IMR-90 (cell line): ENCODE results near the gene STAP1. TPM values are rescaled to one million over a fixed set of nuclear protein-coding genes. Genes with fewer than 3 reads are reported as not detected.
"Not testable (repeated sequence)": the region's sequence is repeated elsewhere in the genome, so short reads cannot be mapped to it uniquely, and the experiment has no call there.

Experiments used
- ATAC-seq: fragments of 200-7000 bp; cut with Tn5 transposase; 2 replicates; pipeline ENCODE4 v1.9.1; 2020; ENCODE audit warnings: low read depth, mild to moderate bottlenecking, moderate library complexity
- BruUV-seq: library from RNA; stranded (reverse); fragments of 400-500 nt; replicated peaks from 2 replicates; lab custom pipeline; 2021; lab: Mats Ljungman, UMichigan
- CTCF ChIA-PET: fragments of 300-600 bp; formaldehyde crosslinking; extraction: SDS; loops from one replicate; lab custom pipeline; 2021; ENCODE audit warnings: antibody characterized with exemption; lab: Yijun Ruan, JAX
- POLR2A ChIA-PET: fragments of 300-600 bp; sonication (Branson Sonifier 250); formaldehyde crosslinking; loops from one replicate; lab custom pipeline; 2022; ENCODE audit warnings: antibody characterized with exemption; ENCODE audit not compliant: unreplicated experiment; lab: Charles Lee
- DNase-seq: peaks from one replicate; pipeline ENCODE4 v3.0.0; 2013
- H2AFZ ChIP-seq: replicated peaks from 2 replicates; pipeline ENCODE3; 2013; ENCODE audit warnings: low read length, mild to moderate bottlenecking; ENCODE audit not compliant: poor library complexity
- H2AK5ac ChIP-seq: 2 replicates; pipeline ENCODE4 v1.6.1; 2013; ENCODE audit warnings: low read depth, low read length, inconsistent platforms
- H2AK9ac ChIP-seq: replicated peaks from 2 replicates; pipeline ENCODE3; 2013; ENCODE audit warnings: mild to moderate bottlenecking, low read depth, low read length, moderate library complexity; ENCODE audit not compliant: poor library complexity
- H2BK120ac ChIP-seq: 2 replicates; pipeline ENCODE4 v1.6.1; 2013; ENCODE audit warnings: low read depth, low read length, inconsistent platforms
- H2BK15ac ChIP-seq: 3 replicates; pipeline ENCODE4 v1.6.1; 2013; ENCODE audit warnings: low read depth, low read length, inconsistent platforms
- H2BK20ac ChIP-seq: 2 replicates; pipeline ENCODE4 v1.6.1; 2013; ENCODE audit warnings: low read depth, mild to moderate bottlenecking, inconsistent platforms, low read length, moderate library complexity
- H2BK5ac ChIP-seq: 2 replicates; pipeline ENCODE4 v1.6.1; 2013; ENCODE audit warnings: mild to moderate bottlenecking, low read depth, low read length, inconsistent platforms; ENCODE audit not compliant: poor library complexity, severe bottlenecking
- H3K14ac ChIP-seq: replicated peaks from 2 replicates; pipeline ENCODE4 v1.6.1; 2013; ENCODE audit warnings: low read depth, low read length, inconsistent platforms
- H3K18ac ChIP-seq: 2 replicates; pipeline ENCODE4 v1.6.1; 2013; ENCODE audit warnings: low read depth, low read length, control low read depth
- H3K23ac ChIP-seq: 2 replicates; pipeline ENCODE4 v1.6.1; 2013; ENCODE audit warnings: low read depth, low read length, inconsistent platforms
- H3K27ac ChIP-seq: 2 replicates; pipeline ENCODE4 v1.5.1; 2013; ENCODE audit warnings: mild to moderate bottlenecking, control low read depth, low read length; ENCODE audit not compliant: insufficient read depth
- H3K27me3 ChIP-seq: 2 replicates; pipeline ENCODE4 v1.6.1; 2013; ENCODE audit warnings: low read length; ENCODE audit not compliant: control insufficient read depth, insufficient read depth
- H3K36me3 ChIP-seq: 2 replicates; pipeline ENCODE4 v1.6.1; 2013; ENCODE audit warnings: low read length, mixed read lengths; ENCODE audit not compliant: control insufficient read depth, insufficient read depth
- H3K4ac ChIP-seq: 2 replicates; pipeline ENCODE4 v1.6.1; 2013; ENCODE audit warnings: low read depth, low read length, inconsistent platforms
- H3K4me1 ChIP-seq: 2 replicates; pipeline ENCODE4 v1.6.1; 2013; ENCODE audit warnings: low read length, mixed read lengths; ENCODE audit not compliant: control insufficient read depth, insufficient read depth
- H3K4me2 ChIP-seq: 2 replicates; pipeline ENCODE4 v1.6.1; 2013; ENCODE audit warnings: low read depth, mild to moderate bottlenecking, control low read depth, low read length, moderate library complexity
- H3K4me3 ChIP-seq: 2 replicates; pipeline ENCODE4 v1.5.1; 2013; ENCODE audit warnings: low read depth, mild to moderate bottlenecking, control low read depth, low read length, moderate library complexity; ENCODE audit not compliant: insufficient read depth
- H3K56ac ChIP-seq: 2 replicates; pipeline ENCODE4 v1.6.1; 2013; ENCODE audit warnings: low read length, inconsistent platforms; ENCODE audit not compliant: insufficient read depth; ENCODE audit errors: extremely low read depth
- H3K79me1 ChIP-seq, 2 experiments: 2 replicates each; pipeline ENCODE4 v1.6.1; 2013; ENCODE audit warnings: low read length in 2 of 2, inconsistent platforms in 1 of 2, low read depth in 1 of 2
- H3K9ac ChIP-seq: 2 replicates; pipeline ENCODE4 v1.6.1; 2013; ENCODE audit warnings: low read depth, low read length, control low read depth
- H3K9me1 ChIP-seq: 2 replicates; pipeline ENCODE4 v1.6.1; 2013; ENCODE audit warnings: low read length, inconsistent platforms; ENCODE audit not compliant: insufficient read depth
- H3K9me3 ChIP-seq: 2 replicates; pipeline ENCODE4 v1.6.1; 2013; ENCODE audit warnings: low read length; ENCODE audit not compliant: control insufficient read depth, insufficient read depth
- H4K20me1 ChIP-seq: 2 replicates; pipeline ENCODE4 v1.6.1; 2013; ENCODE audit warnings: low read length, inconsistent platforms; ENCODE audit not compliant: insufficient read depth
- H4K5ac ChIP-seq: 2 replicates; pipeline ENCODE4 v1.6.1; 2013; ENCODE audit warnings: mild to moderate bottlenecking, low read depth, low read length, control low read depth
- H4K8ac ChIP-seq, 2 experiments: 2 replicates each; pipeline ENCODE4 v1.6.1; 2013; ENCODE audit warnings: low read depth in 2 of 2, low read length in 2 of 2, control low read depth in 1 of 2, inconsistent platforms in 1 of 2
- H4K91ac ChIP-seq: 2 replicates; pipeline ENCODE4 v1.6.1; 2013; ENCODE audit warnings: low read depth, low read length, inconsistent platforms; ENCODE audit not compliant: insufficient read depth
- USF2 ChIP-seq: fragments of 150-350 bp; IDR thresholded peaks from 2 replicates; pipeline ENCODE4 v1.6.1; 2017; ENCODE audit warnings: mild to moderate bottlenecking, antibody characterized with exemption, low read length, low read depth
- WGBS, 2 experiments: methylation state at CpG; one replicate each; pipeline versions ENCODE4 v1.1.5 to v1.1.7; 2013; ENCODE audit warnings: missing lambda C conversion rate in 2 of 2; ENCODE audit not compliant: insufficient read length in 1 of 2; ENCODE audit errors: extremely low coverage in 2 of 2; 5-methylcytosine and 5-hydroxymethylcytosine counted together
- dilution Hi-C: fragments of 300-500 bp; cut with HindIII; formaldehyde crosslinking; loops from one replicate; pipeline ENCODE4 v1.14.3; 2018; ENCODE audit warnings: low sequenced_read_pairs; ENCODE audit not compliant: unreplicated experiment
- in situ Hi-C: fragments of 300-500 bp; cut with MboI; formaldehyde crosslinking; loops from 3 replicates; pipeline ENCODE4 v1.14.3; 2019; ENCODE audit warnings: low sequenced_read_pairs, inconsistent platforms, mixed read lengths
- intact Hi-C: fragments of 100-400 bp; cut with micrococcal nuclease; formaldehyde crosslinking; loops from 2 replicates; pipeline ENCODE4 v1.10.0; 2022
- polyA plus RNA-seq, 3 experiments: library from polyadenylated mRNA; depleted of rRNA; stranded (reverse); fragments of >200 nt; gene quantifications; 2 replicates each; pipeline ENCODE4 v1.2.3, GENCODE V29; 2012; ENCODE audit warnings: low replicate concordance in 1 of 3
- total RNA-seq: library from RNA; depleted of rRNA; stranded (reverse); fragments of >200 nt; gene quantifications from 2 replicates; pipeline ENCODE4 v1.2.3, GENCODE V29; 2012

STAP1 gene
- total and polyA plus RNA-seq, 2 of the 4 experiments (the other 2 are of a cell fraction), result not detected

GRCh38 chr4:67635331-67635730, 76.8 kb downstream of the STAP1 start:
- H2AFZ ChIP-seq, result no peak overlapping the region
- peaks cover 11% of the 10 kb centered on the region for H3K36me3 ChIP-seq
- no peak overlapping the region for H2AK9ac ChIP-seq
- DNase-seq (no peak), ATAC-seq (no peak)
- H3K4ac ChIP-seq, result no peak overlapping the region
- no peaks in the 10 kb centered on the region for H4K20me1 ChIP-seq
- no peaks in the 10 kb centered on the region for H3K79me1 ChIP-seq
- CTCF ChIA-PET, result no interaction called here
- no peak for TF ChIP-seq USF2
- no peak overlapping the region for H2BK15ac ChIP-seq
- H3K23ac ChIP-seq, result no peak overlapping the region
- no peak overlapping the region for H2BK20ac ChIP-seq
- H2BK5ac ChIP-seq, result no peak overlapping the region
- H3K18ac ChIP-seq, result no peak overlapping the region
- H2BK120ac ChIP-seq, result no peak overlapping the region
- no peak overlapping the region for H4K91ac ChIP-seq
- no CpG with 5 or more reads among the region's 2 CpGs for WGBS, 2 experiments
- POLR2A ChIA-PET, result no interaction called here
- no peaks in the 10 kb centered on the region for H3K27me3 ChIP-seq
- no TSS peak for BruUV-seq
- H3K9ac ChIP-seq, result no peak overlapping the region
- no peak overlapping the region for H4K8ac ChIP-seq
- H3K27ac ChIP-seq, result no peak overlapping the region
- intact Hi-C loops (no loop called here), dilution Hi-C loops (no loop called here), in situ Hi-C loops (no loop called here)
- no peak overlapping the region for H2AK5ac ChIP-seq
- no peak overlapping the region for H3K4me3 ChIP-seq
- no peak overlapping the region for H4K5ac ChIP-seq
- H3K14ac ChIP-seq, result no peak overlapping the region
- H3K4me2 ChIP-seq, result no peak overlapping the region
- H3K4me1 ChIP-seq, result no peaks in the 10 kb centered on the region
- H3K9me1 ChIP-seq, result no peaks in the 10 kb centered on the region
- no peak overlapping the region for H3K56ac ChIP-seq
- no peaks in the 10 kb centered on the region for H3K9me3 ChIP-seq

GRCh38 chr4:67636978-67637377, 78.5 kb downstream of the STAP1 start:
- H3K4me2 ChIP-seq, H3K4me3 ChIP-seq, in situ Hi-C loops, H2AK5ac ChIP-seq, H4K91ac ChIP-seq, H3K9me3 ChIP-seq, H3K4ac ChIP-seq, H3K36me3 ChIP-seq, intact Hi-C loops, H3K79me1 ChIP-seq, POLR2A ChIA-PET, H2BK5ac ChIP-seq, BruUV-seq, H3K27ac ChIP-seq, H3K23ac ChIP-seq, H2BK20ac ChIP-seq, H2AFZ ChIP-seq, DNase-seq, H2AK9ac ChIP-seq, CTCF ChIA-PET, H3K18ac ChIP-seq, H4K20me1 ChIP-seq, dilution Hi-C loops, H3K27me3 ChIP-seq, H3K4me1 ChIP-seq, H3K14ac ChIP-seq, H2BK120ac ChIP-seq, H3K9ac ChIP-seq, H3K9me1 ChIP-seq, H3K56ac ChIP-seq, H4K8ac ChIP-seq, ATAC-seq, H4K5ac ChIP-seq, H2BK15ac ChIP-seq: not testable (repeated sequence)
- 92% methylated on average over 5 of the region's 30 CpGs; no CpG with 5 or more reads in 1 of the 2 experiments for WGBS, 2 experiments
